RWPE1 (cell line): ENCODE measurements around the gene TRDMT1.
A peak's percentile ranks its signal among the peaks of the same experiment; 100 is the strongest.

ENCODE experiments used
- CTCF ChIA-PET: fragments of 350-600 bp; sonication (Branson Sonifier 250); formaldehyde crosslinking; extraction: SDS; loops from one replicate; lab custom pipeline; 2021; lab: Yijun Ruan, JAX
- POLR2A ChIA-PET: fragments of 400-600 bp; formaldehyde crosslinking; extraction: SDS; loops from one replicate; lab custom pipeline; 2020; ENCODE audit warnings: antibody characterized with exemption; ENCODE audit not compliant: low non-redundant PET; lab: Yijun Ruan, JAX
- DNase-seq: peaks from one replicate; pipeline ENCODE4 v3.0.0; 2012; ENCODE audit warnings: low spot score
- H3K27ac ChIP-seq: fragments of 450-650 bp; 2 replicates; pipeline ENCODE4 v1.5.1; 2017
- CTCF ChIP-seq: fragments of 450-650 bp; conservative IDR thresholded peaks from 2 replicates; pipeline ENCODE4 v1.5.1; 2017; ENCODE audit warnings: low read depth, mild to moderate bottlenecking

The TRDMT1 gene

GRCh38 chr10:17201794-17202116 lies 283 bp upstream of the TRDMT1 start:
- CTCF ChIA-PET, result no interaction called here
- POLR2A ChIA-PET, result interaction anchor here (2.0 kb wide), 1 partner anchor 27 kb away, joined by 8 read pairs; no protein-coding TSS in a partner anchor
- no peak for TF ChIP-seq CTCF
- peak overlapping the region; percentile 93 for H3K27ac ChIP-seq
- no peak for DNase-seq

- H3K27ac ChIP-seq, result peak overlapping the region; percentile 93
- ChIA-PET CTCF (interaction anchor here (0.5 to 1.4 kb wide), 2 partner anchors 15 to 29 kb away, joined by 3 to 4 read pairs; no protein-coding TSS in a partner anchor), POLR2A (interaction anchor here (0.6 to 2.0 kb wide), 3 partner anchors 21 to 110 kb away, joined by 3 to 8 read pairs (median 4); no protein-coding TSS in a partner anchor)
- TF ChIP-seq CTCF, result no peak
- DNase-seq, result no peak
Observed at GRCh38 chr10:17200001-17200911, 1.2 kb downstream of the TRDMT1 start.

- DNase-seq, result no peak
- POLR2A ChIA-PET, result no interaction called here
- CTCF ChIA-PET, result interaction anchor here (0.5 to 1.4 kb wide), 2 partner anchors 14 to 30 kb away, joined by 3 to 4 read pairs; no protein-coding TSS in a partner anchor
- no peak overlapping the region for H3K27ac ChIP-seq
- TF ChIP-seq CTCF, result no peak
Observed at GRCh38 chr10:17199351-17199804, 2.1 kb downstream of the TRDMT1 start.

- POLR2A ChIA-PET, result no interaction called here
- no peak overlapping the region for H3K27ac ChIP-seq
- no peak for TF ChIP-seq CTCF
- CTCF ChIA-PET, result no interaction called here
- no peak for DNase-seq
Observed at GRCh38 chr10:17196573-17196972, 4.9 kb downstream of the TRDMT1 start.

- POLR2A ChIA-PET, result no interaction called here
- no peak for DNase-seq
- CTCF ChIA-PET, result no interaction called here
- H3K27ac ChIP-seq, result no peak overlapping the region
- TF ChIP-seq CTCF, result no peak
Observed at GRCh38 chr10:17196045-17196444, 5.4 kb downstream of the TRDMT1 start.

GRCh38 chr10:17195083-17195482 lies 6.4 kb downstream of the TRDMT1 start:
- POLR2A ChIA-PET, result no interaction called here
- CTCF ChIA-PET, result no interaction called here

More at GRCh38 chr10:17195083-17195482, 6.4 kb downstream of the TRDMT1 start:
- H3K27ac ChIP-seq, result no peak overlapping the region
- no peak for DNase-seq
- no peak for TF ChIP-seq CTCF
